SK-N-MC (cell line): ENCODE results near the gene POMGNT1.

Experiments used
- EZH2 ChIP-seq: fragments of 200-600 bp; sonication (generic); IDR thresholded peaks from one replicate; pipeline ENCODE4 v1.6.1; 2017; ENCODE audit warnings: antibody characterized with exemption
- POLR2AphosphoS5 ChIP-seq: IDR thresholded peaks from 2 replicates; pipeline ENCODE4 v1.6.1; 2012; ENCODE audit warnings: mild to moderate bottlenecking, low read depth, low read length, borderline replicate concordance

- TF ChIP-seq POLR2AphosphoS5 (no peak), EZH2 (no peak)
These were observed 44.5 kb downstream of the POMGNT1 start for GRCh38 chr1:46153732-46154131.
